ENCODE data around the gene LMF1.

LMF1 gene

GRCh38 chr16:911604-912321 is 59.0 kb downstream of the LMF1 start:
- H3K4me1 ChIP-seq (ENCODE audit: insufficient read depth, insufficient read length): peaks cover 7% of the 10 kb centered on the region
- no peak for DNase-seq (ENCODE audit: low read depth, low spot score)
- H3K4me3 ChIP-seq (ENCODE audit: insufficient read length, low read depth): no peak overlapping the region
- H3K9ac ChIP-seq (ENCODE audit: insufficient read length, low read depth): no peak overlapping the region
- TF ChIP-seq SUZ12 (IDR thresholded peaks at IDR 0.05; ENCODE audit: extremely low read depth, insufficient read depth, insufficient read length): no peak
- no peak for TF ChIP-seq YY1 (IDR thresholded peaks at IDR 0.05; ENCODE audit: insufficient read depth, insufficient read length)
- TF ChIP-seq ZNF274 (IDR thresholded peaks at IDR 0.05; ENCODE audit: low read depth, low read length): no peak
- peaks cover 3% of the 10 kb centered on the region; the same call in 1 of the 2 replicates for H3K9me3 ChIP-seq (ENCODE audit: insufficient read depth, low read length)
- H3K36me3 ChIP-seq (ENCODE audit: insufficient read depth, insufficient read length, low read length): peaks cover 10% of the 10 kb centered on the region
- no peaks in the 10 kb centered on the region for H3K27me3 ChIP-seq (ENCODE audit: insufficient read depth, insufficient read length)

- no peaks in the 10 kb centered on the region for H3K27me3 ChIP-seq (ENCODE audit: insufficient read depth, insufficient read length)
Measured at GRCh38 chr16:911101-911500, 59.7 kb downstream of the LMF1 start.

GRCh38 chr16:910181-910580 is 60.6 kb downstream of the LMF1 start:
- no peak overlapping the region for H3K9ac ChIP-seq (ENCODE audit: insufficient read length, low read depth)
- H3K4me1 ChIP-seq (ENCODE audit: insufficient read depth, insufficient read length): peaks cover 7% of the 10 kb centered on the region
- no peak overlapping the region for H3K4me3 ChIP-seq (ENCODE audit: insufficient read length, low read depth)
- TF ChIP-seq ZNF274 (IDR thresholded peaks at IDR 0.05; ENCODE audit: low read depth, low read length): no peak
- TF ChIP-seq SUZ12 (IDR thresholded peaks at IDR 0.05; ENCODE audit: extremely low read depth, insufficient read depth, insufficient read length): no peak
- TF ChIP-seq YY1 (IDR thresholded peaks at IDR 0.05; ENCODE audit: insufficient read depth, insufficient read length): no peak
- H3K27me3 ChIP-seq (ENCODE audit: insufficient read depth, insufficient read length): no peaks in the 10 kb centered on the region
- peaks cover 11% of the 10 kb centered on the region; the same call in 1 of the 2 replicates for H3K9me3 ChIP-seq (ENCODE audit: insufficient read depth, low read length)
- peaks cover 10% of the 10 kb centered on the region for H3K36me3 ChIP-seq (ENCODE audit: insufficient read depth, insufficient read length, low read length)
- DNase-seq (ENCODE audit: low read depth, low spot score): no peak

More at GRCh38 chr16:911101-911500, 59.7 kb downstream of the LMF1 start:
- H3K4me1 ChIP-seq (ENCODE audit: insufficient read depth, insufficient read length): peaks cover 7% of the 10 kb centered on the region
- peaks cover 10% of the 10 kb centered on the region for H3K36me3 ChIP-seq (ENCODE audit: insufficient read depth, insufficient read length, low read length)
- no peak overlapping the region for H3K9ac ChIP-seq (ENCODE audit: insufficient read length, low read depth)
- no peak for DNase-seq (ENCODE audit: low read depth, low spot score)
- TF ChIP-seq ZNF274 (IDR thresholded peaks at IDR 0.05; ENCODE audit: low read depth, low read length): no peak
- no peak for TF ChIP-seq YY1 (IDR thresholded peaks at IDR 0.05; ENCODE audit: insufficient read depth, insufficient read length)
- no peak for TF ChIP-seq SUZ12 (IDR thresholded peaks at IDR 0.05; ENCODE audit: extremely low read depth, insufficient read depth, insufficient read length)
- peaks cover 10% of the 10 kb centered on the region; the same call in 1 of the 2 replicates for H3K9me3 ChIP-seq (ENCODE audit: insufficient read depth, low read length)
- H3K4me3 ChIP-seq (ENCODE audit: insufficient read length, low read depth): no peak overlapping the region

- TF ChIP-seq ZNF274 (IDR thresholded peaks at IDR 0.05; ENCODE audit: low read depth, low read length) (no peak), SUZ12 (IDR thresholded peaks at IDR 0.05; ENCODE audit: extremely low read depth, insufficient read depth, insufficient read length) (no peak), YY1 (IDR thresholded peaks at IDR 0.05; ENCODE audit: insufficient read depth, insufficient read length) (no peak)
Measured at GRCh38 chr16:909281-910000, 61.3 kb downstream of the LMF1 start.

GRCh38 chr16:908526-909155 is 62.1 kb downstream of the LMF1 start:
- no peak overlapping the region for H3K4me3 ChIP-seq (ENCODE audit: insufficient read length, low read depth)
- TF ChIP-seq YY1 (IDR thresholded peaks at IDR 0.05; ENCODE audit: insufficient read depth, insufficient read length) (no peak), ZNF274 (IDR thresholded peaks at IDR 0.05; ENCODE audit: low read depth, low read length) (no peak), SUZ12 (IDR thresholded peaks at IDR 0.05; ENCODE audit: extremely low read depth, insufficient read depth, insufficient read length) (no peak)
- H3K9ac ChIP-seq (ENCODE audit: insufficient read length, low read depth): no peak overlapping the region
- H3K36me3 ChIP-seq (ENCODE audit: insufficient read depth, insufficient read length, low read length): peaks cover 10% of the 10 kb centered on the region
- H3K4me1 ChIP-seq (ENCODE audit: insufficient read depth, insufficient read length): peaks cover 7% of the 10 kb centered on the region
- no peak for DNase-seq (ENCODE audit: low read depth, low spot score)
- H3K9me3 ChIP-seq (ENCODE audit: insufficient read depth, low read length): peaks cover 11% of the 10 kb centered on the region; the same call in 1 of the 2 replicates
- no peaks in the 10 kb centered on the region for H3K27me3 ChIP-seq (ENCODE audit: insufficient read depth, insufficient read length)

More at GRCh38 chr16:909281-910000, 61.3 kb downstream of the LMF1 start:
- peaks cover 11% of the 10 kb centered on the region; the same call in 1 of the 2 replicates for H3K9me3 ChIP-seq (ENCODE audit: insufficient read depth, low read length)
- no peak overlapping the region for H3K9ac ChIP-seq (ENCODE audit: insufficient read length, low read depth)
- no peak for DNase-seq (ENCODE audit: low read depth, low spot score)
- peaks cover 10% of the 10 kb centered on the region for H3K36me3 ChIP-seq (ENCODE audit: insufficient read depth, insufficient read length, low read length)
- no peaks in the 10 kb centered on the region for H3K27me3 ChIP-seq (ENCODE audit: insufficient read depth, insufficient read length)
- no peak overlapping the region for H3K4me3 ChIP-seq (ENCODE audit: insufficient read length, low read depth)
- peaks cover 7% of the 10 kb centered on the region for H3K4me1 ChIP-seq (ENCODE audit: insufficient read depth, insufficient read length)

GRCh38 chr16:907842-908241 is 62.9 kb downstream of the LMF1 start:
- DNase-seq (ENCODE audit: low read depth, low spot score): no peak
- peaks cover 7% of the 10 kb centered on the region for H3K4me1 ChIP-seq (ENCODE audit: insufficient read depth, insufficient read length)
- H3K36me3 ChIP-seq (ENCODE audit: insufficient read depth, insufficient read length, low read length): peaks cover 10% of the 10 kb centered on the region
- no peaks in the 10 kb centered on the region for H3K27me3 ChIP-seq (ENCODE audit: insufficient read depth, insufficient read length)
- H3K9ac ChIP-seq (ENCODE audit: insufficient read length, low read depth): no peak overlapping the region
- H3K9me3 ChIP-seq (ENCODE audit: insufficient read depth, low read length): peaks cover 11% of the 10 kb centered on the region; the same call in 1 of the 2 replicates
- no peak overlapping the region for H3K4me3 ChIP-seq (ENCODE audit: insufficient read length, low read depth)
- no peak for TF ChIP-seq SUZ12 (IDR thresholded peaks at IDR 0.05; ENCODE audit: extremely low read depth, insufficient read depth, insufficient read length)
- no peak for TF ChIP-seq YY1 (IDR thresholded peaks at IDR 0.05; ENCODE audit: insufficient read depth, insufficient read length)
- TF ChIP-seq ZNF274 (IDR thresholded peaks at IDR 0.05; ENCODE audit: low read depth, low read length): no peak
